Smooth muscle cell (in vitro differentiated cells): Measurements from ENCODE around the gene PPIE. TPM values are rescaled to one million over a fixed set of nuclear protein-coding genes. Genes with fewer than 3 reads are reported as not detected.

ENCODE experiments used
- DNase-seq: peaks from one replicate; lab custom pipeline; 2025; ENCODE audit not compliant: unreplicated experiment; lab: John Stamatoyannopoulos, UW
- H2AFZ ChIP-seq: fragments of 200-600 bp; sonication (generic); 2 replicates; pipeline ENCODE4 v1.6.0; 2016; ENCODE audit warnings: antibody characterized with exemption, low read depth, mild to moderate bottlenecking
- H3F3A ChIP-seq: fragments of 200-600 bp; sonication (generic); 2 replicates; pipeline ENCODE4 v1.6.0; 2017; ENCODE audit warnings: antibody characterized with exemption, low read depth
- H3K27ac ChIP-seq: fragments of 200-600 bp; sonication (generic); 2 replicates; pipeline ENCODE4 v1.5.1; 2016; ENCODE audit warnings: low read depth, mild to moderate bottlenecking
- H3K27me3 ChIP-seq: fragments of 200-600 bp; sonication (generic); 2 replicates; pipeline ENCODE4 v1.6.1; 2016; ENCODE audit warnings: low read depth, mild to moderate bottlenecking
- H3K36me3 ChIP-seq: fragments of 200-600 bp; sonication (generic); 2 replicates; pipeline ENCODE4 v1.5.1; 2016; ENCODE audit warnings: low read depth
- H3K4me1 ChIP-seq: fragments of 200-600 bp; sonication (generic); 2 replicates; pipeline ENCODE4 v1.5.1; 2016; ENCODE audit warnings: low read depth
- H3K4me2 ChIP-seq: fragments of 200-600 bp; sonication (generic); 2 replicates; pipeline ENCODE4 v1.6.0; 2016; ENCODE audit warnings: mild to moderate bottlenecking
- H3K4me3 ChIP-seq: fragments of 200-600 bp; sonication (generic); 2 replicates; pipeline ENCODE4 v1.5.1; 2016; ENCODE audit warnings: mild to moderate bottlenecking
- H3K79me2 ChIP-seq: fragments of 200-600 bp; sonication (generic); 2 replicates; pipeline ENCODE4 v1.6.0; 2016; ENCODE audit warnings: low read depth, mild to moderate bottlenecking
- H3K9ac ChIP-seq: fragments of 200-600 bp; sonication (generic); 2 replicates; pipeline ENCODE4 v1.6.0; 2016; ENCODE audit warnings: low read depth
- H3K9me3 ChIP-seq: fragments of 200-600 bp; sonication (generic); replicated peaks from 2 replicates; pipeline ENCODE4 v1.5.1; 2016; ENCODE audit warnings: low read depth
- H4K20me1 ChIP-seq: fragments of 200-600 bp; sonication (generic); 2 replicates; pipeline ENCODE4 v1.6.0; 2016; ENCODE audit warnings: low read depth
- WGBS: methylation state at CpG from one replicate; pipeline ENCODE4 v1.1.7; 2016; ENCODE audit warnings: low lambda C conversion rate; 5-methylcytosine and 5-hydroxymethylcytosine counted together
- polyA plus RNA-seq: library from polyadenylated mRNA; unstranded; fragments of >200 nt; fragmentation: Nextera tagmentation; extraction: Ambion mirVana; gene quantifications from 2 replicates; pipeline ENCODE4 v1.2.1, GENCODE V29; 2016
- total RNA-seq: library from RNA; depleted of rRNA; stranded (reverse); fragments of >200 nt; gene quantifications from 2 replicates; pipeline ENCODE4 v1.2.3, GENCODE V29; 2014
- TF ChIP-seq, protein P1 (sequence below): fragments of 200-600 bp; sonication (generic); IDR thresholded peaks from 2 replicates; pipeline ENCODE4 v1.5.1; 2017; ENCODE audit warnings: borderline replicate concordance, mild to moderate bottlenecking, antibody characterized with exemption; ENCODE audit not compliant: insufficient read depth, poor library complexity, severe bottlenecking

Gene PPIE
- total and polyA plus RNA-seq, 2 experiments from 2014 or later = 47.8 to 62.0 TPM

DNA sequence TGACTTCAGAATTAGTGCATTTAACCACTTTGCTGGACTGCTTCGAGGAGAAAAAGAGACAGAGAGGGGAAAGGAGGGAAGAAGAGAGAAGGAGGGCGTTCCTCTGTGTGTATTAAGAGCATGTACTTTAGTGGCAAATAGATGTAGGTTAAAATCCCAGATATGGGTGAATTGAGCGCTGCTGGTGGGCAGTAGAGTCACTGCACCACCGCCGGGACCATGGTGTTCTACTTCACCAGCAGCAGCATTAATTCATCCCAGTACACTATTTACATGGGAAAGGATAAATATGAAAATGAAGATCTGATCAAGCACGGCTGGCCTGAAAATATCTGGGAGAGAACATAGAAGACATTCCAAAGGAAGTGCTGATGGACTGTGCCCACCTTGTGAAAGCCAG lies 20.9 kb upstream of the PPIE start:
- Histone ChIP-seq H3K27ac (no peak overlapping the region), H3K36me3 (no peaks in the 10 kb centered on the region), H3K27me3 (peaks cover 86% of the 10 kb centered on the region), H2AFZ (no peak overlapping the region), H3K9me3 (no peaks in the 10 kb centered on the region), H3K4me1 (no peaks in the 10 kb centered on the region), H3K79me2 (no peaks in the 10 kb centered on the region), H4K20me1 (no peaks in the 10 kb centered on the region), H3K4me3 (no peak overlapping the region), H3K4me2 (no peak overlapping the region), H3K9ac (no peak overlapping the region), H3F3A (no peaks in the 10 kb centered on the region)
- 33% methylated on average over 6 of the region's 6 CpGs for WGBS
- TF ChIP-seq, protein P1, sequence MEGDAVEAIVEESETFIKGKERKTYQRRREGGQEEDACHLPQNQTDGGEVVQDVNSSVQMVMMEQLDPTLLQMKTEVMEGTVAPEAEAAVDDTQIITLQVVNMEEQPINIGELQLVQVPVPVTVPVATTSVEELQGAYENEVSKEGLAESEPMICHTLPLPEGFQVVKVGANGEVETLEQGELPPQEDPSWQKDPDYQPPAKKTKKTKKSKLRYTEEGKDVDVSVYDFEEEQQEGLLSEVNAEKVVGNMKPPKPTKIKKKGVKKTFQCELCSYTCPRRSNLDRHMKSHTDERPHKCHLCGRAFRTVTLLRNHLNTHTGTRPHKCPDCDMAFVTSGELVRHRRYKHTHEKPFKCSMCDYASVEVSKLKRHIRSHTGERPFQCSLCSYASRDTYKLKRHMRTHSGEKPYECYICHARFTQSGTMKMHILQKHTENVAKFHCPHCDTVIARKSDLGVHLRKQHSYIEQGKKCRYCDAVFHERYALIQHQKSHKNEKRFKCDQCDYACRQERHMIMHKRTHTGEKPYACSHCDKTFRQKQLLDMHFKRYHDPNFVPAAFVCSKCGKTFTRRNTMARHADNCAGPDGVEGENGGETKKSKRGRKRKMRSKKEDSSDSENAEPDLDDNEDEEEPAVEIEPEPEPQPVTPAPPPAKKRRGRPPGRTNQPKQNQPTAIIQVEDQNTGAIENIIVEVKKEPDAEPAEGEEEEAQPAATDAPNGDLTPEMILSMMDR = no peak
- DNase-seq = no peak

DNA sequence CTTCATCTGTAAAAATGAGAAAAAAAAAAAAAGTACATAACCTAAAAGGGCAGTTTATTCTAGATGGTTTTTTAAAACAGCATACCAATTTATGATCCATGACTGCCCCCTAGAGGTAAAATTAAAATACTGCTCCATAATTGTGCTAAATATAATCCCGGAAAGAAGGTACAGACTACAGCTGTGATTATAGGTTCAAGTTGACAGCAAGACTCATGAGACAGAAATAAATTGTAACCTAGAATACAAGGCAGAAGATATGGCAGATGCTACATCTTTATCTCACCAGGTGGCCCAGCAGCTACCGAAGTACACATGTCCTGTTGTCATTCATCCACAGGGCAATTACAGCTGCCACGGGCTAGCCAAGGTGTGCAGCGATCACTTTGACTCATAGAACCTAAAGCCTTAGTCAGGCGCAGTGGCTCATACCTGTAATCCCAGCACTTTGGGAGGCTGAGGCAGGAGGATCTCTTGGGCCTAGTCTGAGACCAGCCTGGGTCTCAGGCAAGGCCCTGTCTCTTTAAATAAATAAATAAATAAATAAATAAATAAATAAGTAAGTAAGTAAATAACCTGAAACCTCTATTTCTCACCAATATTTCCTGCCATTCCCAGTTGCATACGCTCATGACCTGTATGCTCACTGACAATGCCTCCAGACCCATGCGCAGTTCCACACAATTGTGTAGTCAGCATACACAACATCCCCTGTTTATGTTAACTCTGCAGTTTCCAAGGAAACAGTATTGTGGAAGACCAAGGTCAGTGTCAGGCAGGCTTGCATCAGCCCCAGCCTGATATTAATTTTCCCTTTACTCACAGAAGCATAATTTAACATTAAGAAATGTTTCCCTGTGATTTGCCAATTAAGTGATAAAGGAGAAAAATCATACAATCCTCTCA lies 18.3 kb upstream of the PPIE start:
- Histone ChIP-seq H3K9ac (no peak overlapping the region), H3K4me2 (no peak overlapping the region), H3K27me3 (peaks cover 84% of the 10 kb centered on the region), H2AFZ (no peak overlapping the region), H3K4me1 (no peaks in the 10 kb centered on the region), H4K20me1 (no peaks in the 10 kb centered on the region), H3F3A (no peaks in the 10 kb centered on the region), H3K36me3 (no peaks in the 10 kb centered on the region), H3K4me3 (no peak overlapping the region), H3K9me3 (no peaks in the 10 kb centered on the region), H3K27ac (no peak overlapping the region), H3K79me2 (no peaks in the 10 kb centered on the region)
- WGBS = 50% methylated on average over 7 of the region's 7 CpGs
- DNase-seq = no peak
- TF ChIP-seq, protein P1 = peak; percentile 72

DNA sequence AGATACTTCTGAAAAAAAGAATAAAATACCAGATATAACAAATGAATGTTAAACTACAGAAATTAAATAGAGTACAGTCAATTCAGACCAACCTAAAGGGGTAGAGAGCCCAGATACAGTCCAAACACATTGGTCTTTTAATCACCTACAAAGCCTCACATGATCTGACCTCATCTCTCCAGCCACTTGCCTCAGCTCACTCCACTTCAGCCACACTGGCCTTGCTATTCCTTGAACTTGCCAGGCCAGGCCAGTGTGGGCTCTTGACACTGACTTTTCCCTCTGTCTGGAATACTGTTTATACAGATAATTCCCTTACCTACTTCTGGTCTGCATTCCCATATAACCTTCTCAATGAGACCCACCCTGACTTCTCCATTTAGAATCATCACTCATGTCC lies 17.0 kb upstream of the PPIE start:
- DNase-seq = no peak
- Histone ChIP-seq H3K9ac (no peak overlapping the region), H3F3A (no peaks in the 10 kb centered on the region), H3K79me2 (no peaks in the 10 kb centered on the region), H3K9me3 (no peaks in the 10 kb centered on the region), H3K4me1 (no peaks in the 10 kb centered on the region), H3K4me2 (no peak overlapping the region), H4K20me1 (no peaks in the 10 kb centered on the region), H2AFZ (no peak overlapping the region), H3K36me3 (no peaks in the 10 kb centered on the region), H3K27ac (no peak overlapping the region), H3K27me3 (peaks cover 84% of the 10 kb centered on the region), H3K4me3 (no peak overlapping the region)
- TF ChIP-seq, protein P1 = no peak

- Histone ChIP-seq H3K79me2 (no peaks in the 10 kb centered on the region), H3K27me3 (peaks cover 84% of the 10 kb centered on the region), H3F3A (no peaks in the 10 kb centered on the region), H3K9me3 (no peaks in the 10 kb centered on the region), H3K4me3 (no peak overlapping the region), H3K4me1 (no peaks in the 10 kb centered on the region), H3K9ac (no peak overlapping the region), H2AFZ (no peak overlapping the region), H3K36me3 (no peaks in the 10 kb centered on the region), H4K20me1 (no peaks in the 10 kb centered on the region), H3K4me2 (no peak overlapping the region), H3K27ac (no peak overlapping the region)
- TF ChIP-seq, protein P1 = no peak
- no peak for DNase-seq
- 32% methylated on average over 2 of the region's 2 CpGs for WGBS
Observed at GRCh38 chr1:39722495-39722894, 16.2 kb upstream of the PPIE start.
